GM12878 (cell line): ENCODE data around the gene RNASE9.

ENCODE experiments used
- BCL11A ChIP-seq: IDR thresholded peaks from 2 replicates; pipeline ENCODE4 v1.6.1; 2011; ENCODE audit warnings: low read depth, low read length
- ELK1 ChIP-seq: IDR thresholded peaks from 2 replicates; pipeline ENCODE4 v1.6.1; 2012; ENCODE audit warnings: low read depth, low read length, improper control_type of control experiment
- EP300 ChIP-seq, 2 experiments: fragments of 150-350 bp in 1 of 2; IDR thresholded peaks; 2 replicates each; pipeline ENCODE4 v1.6.1; 2011 to 2012; ENCODE audit warnings: low read depth in 2 of 2, low read length in 2 of 2, borderline replicate concordance in 1 of 2, improper control_type of control experiment in 1 of 2, inconsistent platforms in 1 of 2; ENCODE audit not compliant: control insufficient read depth in 1 of 2
- MEF2B ChIP-seq: fragments of 450-650 bp; IDR thresholded peaks from 2 replicates; pipeline ENCODE4 v1.6.1; 2018; ENCODE audit warnings: mild to moderate bottlenecking, moderate library complexity; ENCODE audit not compliant: partially characterized antibody, poor library complexity, severe bottlenecking
- PAX8 ChIP-seq: fragments of 450-650 bp; IDR thresholded peaks from 2 replicates; pipeline ENCODE4 v1.6.1; 2017; ENCODE audit warnings: mild to moderate bottlenecking, moderate library complexity
- SMAD5 ChIP-seq: IDR thresholded peaks from 2 replicates; pipeline ENCODE4 v1.6.1; 2016; ENCODE audit warnings: antibody characterized with exemption, low read depth
- TF ChIP-seq, protein P1 (sequence below), 3 experiments: IDR thresholded peaks in 2 of 3; conservative IDR thresholded peaks in 1 of 3; 2 replicates each; pipeline ENCODE4 v1.5.1; 2011; ENCODE audit warnings: low read depth in 3 of 3, low read length in 3 of 3, mild to moderate bottlenecking in 3 of 3, control low read depth in 2 of 3, moderate library complexity in 2 of 3, inconsistent platforms in 1 of 3, mixed read lengths in 1 of 3; ENCODE audit not compliant: control insufficient read depth in 2 of 3, insufficient read depth in 1 of 3; ENCODE audit errors: extremely low read depth in 1 of 3
- TF ChIP-seq, protein P2 (sequence below): fragments of 450-650 bp; IDR thresholded peaks from 2 replicates; pipeline ENCODE4 v1.6.1; 2016; ENCODE audit warnings: mild to moderate bottlenecking

- no peak for TF ChIP-seq BCL11A
- TF ChIP-seq, protein P1, sequence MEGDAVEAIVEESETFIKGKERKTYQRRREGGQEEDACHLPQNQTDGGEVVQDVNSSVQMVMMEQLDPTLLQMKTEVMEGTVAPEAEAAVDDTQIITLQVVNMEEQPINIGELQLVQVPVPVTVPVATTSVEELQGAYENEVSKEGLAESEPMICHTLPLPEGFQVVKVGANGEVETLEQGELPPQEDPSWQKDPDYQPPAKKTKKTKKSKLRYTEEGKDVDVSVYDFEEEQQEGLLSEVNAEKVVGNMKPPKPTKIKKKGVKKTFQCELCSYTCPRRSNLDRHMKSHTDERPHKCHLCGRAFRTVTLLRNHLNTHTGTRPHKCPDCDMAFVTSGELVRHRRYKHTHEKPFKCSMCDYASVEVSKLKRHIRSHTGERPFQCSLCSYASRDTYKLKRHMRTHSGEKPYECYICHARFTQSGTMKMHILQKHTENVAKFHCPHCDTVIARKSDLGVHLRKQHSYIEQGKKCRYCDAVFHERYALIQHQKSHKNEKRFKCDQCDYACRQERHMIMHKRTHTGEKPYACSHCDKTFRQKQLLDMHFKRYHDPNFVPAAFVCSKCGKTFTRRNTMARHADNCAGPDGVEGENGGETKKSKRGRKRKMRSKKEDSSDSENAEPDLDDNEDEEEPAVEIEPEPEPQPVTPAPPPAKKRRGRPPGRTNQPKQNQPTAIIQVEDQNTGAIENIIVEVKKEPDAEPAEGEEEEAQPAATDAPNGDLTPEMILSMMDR (IDR thresholded peaks at IDR 0.05 in 2 of 3, conservative IDR thresholded peaks at IDR 0.05 in 1 of 3; ENCODE audit: control insufficient read depth in 2 of 3, extremely low read depth in 1 of 3, insufficient read depth in 1 of 3, low read depth in 3 of 3, low read length in 3 of 3): no peak
- TF ChIP-seq MEF2B: no peak
- TF ChIP-seq EP300 (IDR thresholded peaks at IDR 0.05; ENCODE audit: borderline replicate concordance in 1 of 2, control insufficient read depth in 1 of 2, low read depth in 2 of 2, low read length in 2 of 2): no peak
- TF ChIP-seq, protein P2, sequence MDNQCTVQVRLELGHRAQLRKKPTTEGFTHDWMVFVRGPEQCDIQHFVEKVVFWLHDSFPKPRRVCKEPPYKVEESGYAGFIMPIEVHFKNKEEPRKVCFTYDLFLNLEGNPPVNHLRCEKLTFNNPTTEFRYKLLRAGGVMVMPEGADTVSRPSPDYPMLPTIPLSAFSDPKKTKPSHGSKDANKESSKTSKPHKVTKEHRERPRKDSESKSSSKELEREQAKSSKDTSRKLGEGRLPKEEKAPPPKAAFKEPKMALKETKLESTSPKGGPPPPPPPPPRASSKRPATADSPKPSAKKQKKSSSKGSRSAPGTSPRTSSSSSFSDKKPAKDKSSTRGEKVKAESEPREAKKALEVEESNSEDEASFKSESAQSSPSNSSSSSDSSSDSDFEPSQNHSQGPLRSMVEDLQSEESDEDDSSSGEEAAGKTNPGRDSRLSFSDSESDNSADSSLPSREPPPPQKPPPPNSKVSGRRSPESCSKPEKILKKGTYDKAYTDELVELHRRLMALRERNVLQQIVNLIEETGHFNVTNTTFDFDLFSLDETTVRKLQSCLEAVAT: no peak
- no peak for TF ChIP-seq ELK1
- no peak for TF ChIP-seq PAX8
- TF ChIP-seq SMAD5: no peak
Measured at GRCh38 chr14:20608383-20609110, 47.7 kb upstream of the RNASE9 start.
